Smooth muscle cell (in vitro differentiated cells): Measurements from ENCODE around the gene GLS2. TPM values are rescaled to one million over a fixed set of nuclear protein-coding genes. Genes with fewer than 3 reads are reported as not detected.

Experiments used
- DNase-seq: peaks from one replicate; lab custom pipeline; 2025; ENCODE audit not compliant: unreplicated experiment; lab: John Stamatoyannopoulos, UW
- H2AFZ ChIP-seq: fragments of 200-600 bp; sonication (generic); 2 replicates; pipeline ENCODE4 v1.6.0; 2016; ENCODE audit warnings: antibody characterized with exemption, low read depth, mild to moderate bottlenecking
- H3F3A ChIP-seq: fragments of 200-600 bp; sonication (generic); 2 replicates; pipeline ENCODE4 v1.6.0; 2017; ENCODE audit warnings: antibody characterized with exemption, low read depth
- H3K27ac ChIP-seq: fragments of 200-600 bp; sonication (generic); 2 replicates; pipeline ENCODE4 v1.5.1; 2016; ENCODE audit warnings: low read depth, mild to moderate bottlenecking
- H3K27me3 ChIP-seq: fragments of 200-600 bp; sonication (generic); 2 replicates; pipeline ENCODE4 v1.6.1; 2016; ENCODE audit warnings: low read depth, mild to moderate bottlenecking
- H3K36me3 ChIP-seq: fragments of 200-600 bp; sonication (generic); 2 replicates; pipeline ENCODE4 v1.5.1; 2016; ENCODE audit warnings: low read depth
- H3K4me1 ChIP-seq: fragments of 200-600 bp; sonication (generic); 2 replicates; pipeline ENCODE4 v1.5.1; 2016; ENCODE audit warnings: low read depth
- H3K4me2 ChIP-seq: fragments of 200-600 bp; sonication (generic); 2 replicates; pipeline ENCODE4 v1.6.0; 2016; ENCODE audit warnings: mild to moderate bottlenecking
- H3K4me3 ChIP-seq: fragments of 200-600 bp; sonication (generic); 2 replicates; pipeline ENCODE4 v1.5.1; 2016; ENCODE audit warnings: mild to moderate bottlenecking
- H3K79me2 ChIP-seq: fragments of 200-600 bp; sonication (generic); 2 replicates; pipeline ENCODE4 v1.6.0; 2016; ENCODE audit warnings: low read depth, mild to moderate bottlenecking
- H3K9ac ChIP-seq: fragments of 200-600 bp; sonication (generic); 2 replicates; pipeline ENCODE4 v1.6.0; 2016; ENCODE audit warnings: low read depth
- H3K9me3 ChIP-seq: fragments of 200-600 bp; sonication (generic); replicated peaks from 2 replicates; pipeline ENCODE4 v1.5.1; 2016; ENCODE audit warnings: low read depth
- H4K20me1 ChIP-seq: fragments of 200-600 bp; sonication (generic); 2 replicates; pipeline ENCODE4 v1.6.0; 2016; ENCODE audit warnings: low read depth
- CTCF ChIP-seq: fragments of 200-600 bp; sonication (generic); IDR thresholded peaks from 2 replicates; pipeline ENCODE4 v1.5.1; 2017; ENCODE audit warnings: borderline replicate concordance, mild to moderate bottlenecking, antibody characterized with exemption; ENCODE audit not compliant: insufficient read depth, poor library complexity, severe bottlenecking
- WGBS: methylation state at CpG from one replicate; pipeline ENCODE4 v1.1.7; 2016; ENCODE audit warnings: low lambda C conversion rate; 5-methylcytosine and 5-hydroxymethylcytosine counted together
- polyA plus RNA-seq: library from polyadenylated mRNA; unstranded; fragments of >200 nt; fragmentation: Nextera tagmentation; extraction: Ambion mirVana; gene quantifications from 2 replicates; pipeline ENCODE4 v1.2.1, GENCODE V29; 2016
- total RNA-seq: library from RNA; depleted of rRNA; stranded (reverse); fragments of >200 nt; gene quantifications from 2 replicates; pipeline ENCODE4 v1.2.3, GENCODE V29; 2014

The GLS2 gene
- total and polyA plus RNA-seq, 2 experiments from 2014 or later, result 0.37 to 0.76 TPM

- H3K4me2 ChIP-seq, result no peak overlapping the region
- no peak overlapping the region for H2AFZ ChIP-seq
- no peaks in the 10 kb centered on the region for H3K27me3 ChIP-seq
- no peak overlapping the region for H3K4me3 ChIP-seq
- no peaks in the 10 kb centered on the region for H3F3A ChIP-seq
- H3K36me3 ChIP-seq, result no peaks in the 10 kb centered on the region
- H3K79me2 ChIP-seq, result no peaks in the 10 kb centered on the region
- H3K9me3 ChIP-seq, result no peaks in the 10 kb centered on the region
- H3K4me1 ChIP-seq, result no peaks in the 10 kb centered on the region
- 100% methylated on average over 1 of the region's 1 CpG for whole genome bisulfite sequencing
- H3K9ac ChIP-seq, result no peak overlapping the region
- DNase-seq, result no peak
- H3K27ac ChIP-seq, result no peak overlapping the region
- H4K20me1 ChIP-seq, result no peaks in the 10 kb centered on the region
- no peak for TF ChIP-seq CTCF
These were observed 62.8 kb downstream of the GLS2 start for GRCh38 chr12:56425193-56425592.

Other genes starting within 250 kb of the GLS2 start
- 31.4 and 32.5 TPM in 2 replicates for gene ANKRD52, start 229.8 kb downstream of the GLS2 start, total RNA-seq
- gene ANKRD52, start 229.8 kb downstream of the GLS2 start, polyA plus RNA-seq, result 49.9 and 54.0 TPM in 2 replicates
- 8.7 and 11.0 TPM in 2 replicates for gene COQ10A, start 221.2 kb downstream of the GLS2 start, total RNA-seq
- 9.8 and 16.8 TPM in 2 replicates for gene COQ10A, start 221.2 kb downstream of the GLS2 start, polyA plus RNA-seq
- 96.5 and 138 TPM in 2 replicates for gene CS, start 187.8 kb downstream of the GLS2 start, total RNA-seq
- gene CS, start 187.8 kb downstream of the GLS2 start, polyA plus RNA-seq, result 83.3 and 107 TPM in 2 replicates
- 147 and 171 TPM in 2 replicates for gene CNPY2, start 172.2 kb downstream of the GLS2 start, total RNA-seq
- 334 and 342 TPM in 2 replicates for gene CNPY2, start 172.2 kb downstream of the GLS2 start, polyA plus RNA-seq
- gene PAN2, start 154.2 kb downstream of the GLS2 start, total RNA-seq, result 20.3 and 55.6 TPM in 2 replicates
- 12.9 and 14.7 TPM in 2 replicates for gene PAN2, start 154.2 kb downstream of the GLS2 start, polyA plus RNA-seq
- 0.54 and 1.9 TPM in 2 replicates for gene IL23A, start 149.3 kb downstream of the GLS2 start, total RNA-seq
- gene IL23A, start 149.3 kb downstream of the GLS2 start, polyA plus RNA-seq, result 0.35 and 0.85 TPM in 2 replicates
- 141 and 148 TPM in 2 replicates for gene STAT2, start 128.1 kb downstream of the GLS2 start, total RNA-seq
- 94.6 and 108 TPM in 2 replicates for gene STAT2, start 128.1 kb downstream of the GLS2 start, polyA plus RNA-seq
- gene APOF, start 125.3 kb downstream of the GLS2 start, total RNA-seq, result not detected in 2 replicates
- not detected in 2 replicates for gene APOF, start 125.3 kb downstream of the GLS2 start, polyA plus RNA-seq
- gene TIMELESS, start 38.7 kb downstream of the GLS2 start, total RNA-seq, result 6.3 and 7.2 TPM in 2 replicates
- 9.9 and 11.7 TPM in 2 replicates for gene TIMELESS, start 38.7 kb downstream of the GLS2 start, polyA plus RNA-seq
- gene MIP, start 33.5 kb downstream of the GLS2 start, total RNA-seq, result not detected in 2 replicates
- gene MIP, start 33.5 kb downstream of the GLS2 start, polyA plus RNA-seq, result 0.19 TPM in 1 of 2 replicates, not detected in the other
- 1.0 and 1.1 TPM in 2 replicates for gene SPRYD4, start 19.6 kb downstream of the GLS2 start, total RNA-seq
- gene SPRYD4, start 19.6 kb downstream of the GLS2 start, polyA plus RNA-seq, result 0.71 and 1.6 TPM in 2 replicates
- 20.6 and 24.7 TPM in 2 replicates for gene RBMS2, start 33.7 kb upstream of the GLS2 start, total RNA-seq
- gene RBMS2, start 33.7 kb upstream of the GLS2 start, polyA plus RNA-seq, result 14.5 and 16.8 TPM in 2 replicates
- 33.4 and 34.1 TPM in 2 replicates for gene BAZ2A, start 142.2 kb upstream of the GLS2 start, total RNA-seq
- 26.2 and 38.3 TPM in 2 replicates for gene BAZ2A, start 142.2 kb upstream of the GLS2 start, polyA plus RNA-seq
- gene ATP5F1B, start 157.8 kb upstream of the GLS2 start, total RNA-seq, result 489 and 498 TPM in 2 replicates
- 953 and 954 TPM in 2 replicates for gene ATP5F1B, start 157.8 kb upstream of the GLS2 start, polyA plus RNA-seq
- gene PTGES3, start 200.1 kb upstream of the GLS2 start, total RNA-seq, result 128 TPM in 2 replicates
- 160 and 165 TPM in 2 replicates for gene PTGES3, start 200.1 kb upstream of the GLS2 start, polyA plus RNA-seq
- gene NACA, start 237.1 kb upstream of the GLS2 start, total RNA-seq, result 906 and 1,062 TPM in 2 replicates
- 625 and 713 TPM in 2 replicates for gene NACA, start 237.1 kb upstream of the GLS2 start, polyA plus RNA-seq